ENCODE measurements around the gene R3HCC1L.

Gene R3HCC1L

DNA sequence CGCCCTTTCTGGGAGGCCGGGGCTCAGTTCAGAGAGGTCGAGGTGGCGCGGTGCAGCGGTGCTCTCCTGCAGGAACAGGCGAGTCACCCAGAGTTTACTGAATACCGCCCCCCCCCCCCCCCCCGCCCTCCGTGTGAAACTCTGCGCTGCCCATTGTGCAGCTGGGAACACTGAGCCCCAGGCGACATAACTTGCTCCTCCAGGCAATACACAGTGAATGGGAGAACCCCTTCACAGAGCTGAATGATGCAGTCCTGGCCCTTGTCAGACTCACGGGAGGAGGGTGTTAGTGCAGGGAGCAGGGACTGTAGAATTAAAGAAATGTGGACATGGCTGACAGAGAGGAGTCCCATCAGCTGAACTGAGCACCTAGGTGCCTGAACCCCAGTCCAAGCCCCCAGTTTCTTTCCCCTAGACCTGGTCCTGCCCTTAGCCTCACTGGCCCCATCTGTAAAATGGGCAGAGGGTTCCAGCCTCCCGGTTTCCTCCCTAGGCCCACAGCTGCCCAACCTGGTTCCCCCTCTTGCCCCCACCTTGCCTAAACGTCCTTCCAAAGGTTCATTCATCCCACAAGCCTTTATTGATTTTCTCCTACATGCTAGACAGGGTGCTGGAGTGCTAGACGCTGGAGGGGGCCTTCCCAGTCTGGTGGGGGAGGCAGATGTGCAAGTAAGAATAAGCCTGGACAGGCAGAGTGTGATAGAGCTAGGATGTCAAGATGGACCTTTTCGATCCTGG is 134.4 kb downstream of the R3HCC1L start:
- TF ChIP-seq POLR2A (IDR thresholded peaks at IDR 0.05; ENCODE audit: low read depth, low read length), result no peak
- peak; percentile 52 for DNase-seq (ENCODE audit: insufficient read length, low spot score)
- FAIRE-seq, result no peak

DNA sequence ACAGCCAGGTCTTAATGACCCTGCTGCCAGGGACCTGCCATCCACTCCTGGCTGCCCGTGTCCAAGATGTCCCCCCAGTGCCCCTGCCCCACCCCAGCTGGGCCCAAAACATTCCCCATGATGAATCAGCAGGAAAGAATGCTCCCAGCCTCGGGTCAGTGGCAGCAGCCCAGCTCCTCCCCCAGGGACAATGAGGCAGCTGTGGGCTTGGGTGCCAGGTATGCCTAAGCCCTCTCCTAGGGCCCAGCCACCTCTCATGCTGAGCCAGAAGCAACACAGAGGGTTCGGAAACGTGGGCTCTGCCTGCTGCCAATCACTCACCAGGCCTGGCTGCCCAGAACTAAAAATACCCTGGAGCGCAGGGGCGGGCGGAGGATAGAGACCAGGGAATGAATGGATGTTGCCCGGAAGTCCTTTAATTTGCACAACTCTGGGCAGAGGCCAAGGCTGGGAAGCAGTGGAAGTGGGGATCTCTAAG is 135.0 kb downstream of the R3HCC1L start:
- peak; percentile 25; the same call in 1 of the 2 replicates for TF ChIP-seq POLR2A (IDR thresholded peaks at IDR 0.05; ENCODE audit: low read depth, low read length)
- DNase-seq (ENCODE audit: insufficient read length, low spot score) (peak; percentile 99), FAIRE-seq (no peak)

DNA sequence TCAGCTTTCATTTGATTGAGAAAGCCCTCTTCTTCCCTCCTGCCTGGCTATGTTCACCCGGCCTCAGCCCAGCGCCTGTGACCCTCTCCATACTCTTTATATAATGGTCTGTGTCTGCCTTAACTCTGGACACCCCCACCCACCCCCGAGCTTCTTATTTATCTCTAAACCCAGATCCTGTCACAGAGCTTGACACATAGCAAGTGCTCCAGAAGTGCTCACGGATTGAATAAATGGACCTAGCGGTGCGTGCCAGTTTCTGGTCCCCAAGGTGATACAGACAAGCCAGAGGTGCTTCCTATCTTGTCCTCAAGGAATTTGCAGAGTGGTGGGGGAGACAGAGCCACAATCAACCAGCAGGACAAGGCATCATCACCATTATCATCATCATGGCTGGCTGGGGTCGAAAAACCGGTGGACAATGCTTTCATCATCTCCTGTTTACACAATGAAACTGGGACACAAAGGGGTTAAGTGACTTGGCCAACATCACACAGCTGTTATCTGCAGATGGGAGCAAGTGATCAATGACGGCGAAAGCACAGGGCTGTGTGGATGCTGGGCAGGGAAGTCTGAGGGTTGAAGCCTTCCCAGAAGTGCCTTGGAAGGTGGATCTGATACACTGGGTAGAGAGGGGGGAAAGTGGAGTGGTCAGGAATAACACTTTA is 135.8 kb downstream of the R3HCC1L start:
- TF ChIP-seq POLR2A (IDR thresholded peaks at IDR 0.05; ENCODE audit: low read depth, low read length), result no peak

DNA sequence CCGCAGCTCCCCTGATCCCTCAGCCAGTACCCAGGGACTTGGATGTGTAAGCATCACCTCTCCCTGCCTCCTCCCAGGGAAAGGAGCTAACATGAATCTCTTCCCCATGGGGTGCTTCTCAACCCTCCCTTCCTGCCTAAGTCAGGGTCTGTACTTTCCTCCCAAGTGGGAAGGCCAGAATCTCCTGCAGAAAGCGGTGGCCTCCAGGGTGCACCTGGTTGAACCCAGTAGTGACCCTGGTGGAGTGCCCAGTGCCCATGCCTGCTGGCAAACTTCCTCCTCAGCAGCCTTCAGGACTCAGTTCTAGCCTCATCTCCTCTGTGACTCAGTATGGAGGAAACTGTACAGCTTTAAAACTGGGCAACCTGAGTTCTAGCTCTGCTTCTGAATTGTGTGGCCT is 136.3 kb downstream of the R3HCC1L start:
- FAIRE-seq (no peak), DNase-seq (ENCODE audit: insufficient read length, low spot score) (no peak)
- TF ChIP-seq POLR2A (IDR thresholded peaks at IDR 0.05; ENCODE audit: low read depth, low read length), result no peak

More for the DNA sequence above, 135.8 kb downstream of the R3HCC1L start:
- FAIRE-seq, result no peak
- no peak for DNase-seq (ENCODE audit: insufficient read length, low spot score)

DNA sequence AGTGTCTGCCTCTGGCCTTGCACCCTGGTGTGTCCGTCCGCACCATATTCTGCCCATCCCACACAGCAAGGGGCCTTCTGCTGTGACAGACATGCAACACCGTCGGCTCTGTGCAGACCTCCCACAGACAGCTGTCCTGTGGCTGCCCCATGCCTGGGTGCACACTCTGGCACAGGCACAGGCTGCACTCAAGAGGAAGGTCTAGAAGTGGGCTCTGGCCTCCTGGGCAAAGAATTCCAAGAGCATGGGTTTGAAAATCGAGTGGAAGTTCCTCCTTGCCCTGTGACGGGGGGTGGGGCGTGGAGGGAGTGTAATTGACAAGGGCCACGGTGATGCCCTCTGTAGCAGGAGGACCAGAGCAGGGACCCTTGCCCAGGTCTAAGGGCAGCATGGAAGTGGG is 137.8 kb downstream of the R3HCC1L start:
- no peak for DNase-seq (ENCODE audit: insufficient read length, low spot score)
- FAIRE-seq, result no peak
- TF ChIP-seq POLR2A (IDR thresholded peaks at IDR 0.05; ENCODE audit: low read depth, low read length), result no peak

DNA sequence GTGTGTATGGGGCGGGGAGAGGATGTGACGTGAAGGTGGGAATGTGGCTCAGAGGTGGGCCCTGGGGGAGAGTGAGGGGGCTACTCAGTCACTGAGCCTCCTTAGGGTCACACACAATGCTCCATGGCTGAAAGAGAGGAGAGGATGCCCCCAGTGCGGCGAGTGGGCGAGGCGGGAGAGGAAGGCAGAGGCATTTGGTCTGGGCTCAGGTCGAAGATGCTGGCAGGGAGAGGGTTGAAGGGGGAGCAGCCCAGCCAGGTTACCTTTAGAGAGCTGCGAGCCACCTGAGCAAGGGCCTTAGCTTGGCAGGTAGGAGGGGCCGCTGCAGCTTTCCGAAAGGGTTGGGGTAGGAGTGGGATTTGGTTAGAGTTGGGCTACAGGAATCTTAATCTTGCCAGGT is 138.2 kb downstream of the R3HCC1L start:
- no peak for DNase-seq (ENCODE audit: insufficient read length, low spot score)
- no peak for FAIRE-seq
- TF ChIP-seq POLR2A (IDR thresholded peaks at IDR 0.05; ENCODE audit: low read depth, low read length), result no peak

DNA sequence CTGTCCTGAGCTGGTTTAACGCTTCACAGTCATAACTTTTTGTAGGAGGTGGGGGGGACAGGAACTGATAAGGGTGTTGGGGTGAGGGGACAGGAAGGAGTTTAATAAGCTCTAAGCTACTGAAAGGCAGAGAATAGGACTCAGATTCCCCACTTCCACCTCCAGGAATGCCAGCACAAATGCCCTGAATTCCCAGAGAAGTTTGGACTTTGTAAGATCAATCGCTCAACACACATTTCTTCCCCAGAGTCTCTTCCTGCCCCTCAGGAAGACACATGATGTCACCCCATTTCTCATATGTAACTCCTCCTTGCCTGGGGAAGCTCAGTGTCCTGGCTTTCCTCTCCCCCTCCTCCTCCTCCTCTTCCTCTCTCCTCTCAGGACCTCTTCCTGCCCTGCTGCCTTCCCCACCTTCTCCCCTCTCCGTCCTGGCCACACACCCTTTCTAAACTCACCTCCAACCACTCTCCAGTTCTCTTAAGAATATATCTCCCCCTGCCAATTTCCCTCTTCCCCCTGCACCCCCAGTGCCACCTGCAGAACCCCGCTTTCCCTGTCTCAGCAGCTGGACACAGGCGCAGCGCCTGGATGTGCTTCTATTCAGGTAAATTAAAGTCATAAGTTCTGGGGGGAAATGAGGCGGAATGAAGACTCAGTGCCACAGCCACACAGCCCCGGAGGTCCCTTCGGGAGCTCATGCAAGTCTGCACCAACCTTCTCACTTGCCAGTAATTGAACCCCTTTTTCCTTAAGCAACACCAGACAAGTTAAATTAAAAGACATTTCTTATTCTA is 138.8 kb downstream of the R3HCC1L start:
- DNase-seq (ENCODE audit: insufficient read length, low spot score) (no peak), FAIRE-seq (no peak)

DNA sequence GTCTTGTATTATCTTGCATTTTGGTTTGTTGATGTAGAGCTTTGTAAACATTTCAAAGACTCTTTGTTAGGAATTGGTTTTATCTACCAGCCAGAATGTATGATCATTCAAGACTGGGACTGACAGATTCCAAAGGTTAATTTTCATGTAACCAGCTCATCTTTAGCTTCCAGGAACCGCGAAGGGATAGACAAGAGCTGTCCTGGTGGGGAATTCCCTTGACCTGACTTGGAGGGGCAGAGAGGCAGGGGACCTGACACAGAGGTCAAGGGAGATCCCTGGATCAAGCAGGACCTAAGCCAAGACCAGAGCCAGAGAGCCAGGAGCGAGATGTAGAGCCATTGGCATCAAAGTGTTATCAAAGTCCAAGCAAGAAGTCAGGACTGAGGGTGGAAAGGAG is 140.1 kb downstream of the R3HCC1L start:
- TF ChIP-seq POLR2A (IDR thresholded peaks at IDR 0.05; ENCODE audit: low read depth, low read length), result no peak
- DNase-seq (ENCODE audit: insufficient read length, low spot score), result no peak
- FAIRE-seq, result no peak

More for the DNA sequence above, 138.8 kb downstream of the R3HCC1L start:
- no peak for TF ChIP-seq POLR2A (IDR thresholded peaks at IDR 0.05; ENCODE audit: low read depth, low read length)

DNA sequence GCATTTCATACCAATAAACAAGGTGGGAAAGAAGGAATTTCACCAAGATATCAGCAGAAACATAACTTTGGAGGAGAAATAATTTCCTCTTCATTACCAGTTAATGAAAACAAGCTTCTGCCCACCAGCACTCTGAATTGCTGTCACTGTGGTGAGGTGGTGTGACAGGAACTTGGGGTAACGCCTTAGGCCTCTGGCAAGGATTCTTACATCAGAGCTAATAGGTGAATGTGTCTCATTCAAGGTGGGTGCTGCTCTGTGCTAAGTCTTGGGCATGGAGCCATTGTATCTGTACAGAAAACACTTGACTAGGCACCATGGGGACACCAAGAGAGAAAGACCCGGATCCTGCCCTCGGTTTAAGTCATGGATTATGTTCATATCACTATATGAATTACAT is 141.9 kb downstream of the R3HCC1L start:
- DNase-seq (ENCODE audit: insufficient read length, low spot score), result no peak
- TF ChIP-seq POLR2A (IDR thresholded peaks at IDR 0.05; ENCODE audit: low read depth, low read length), result no peak
- FAIRE-seq, result no peak

DNA sequence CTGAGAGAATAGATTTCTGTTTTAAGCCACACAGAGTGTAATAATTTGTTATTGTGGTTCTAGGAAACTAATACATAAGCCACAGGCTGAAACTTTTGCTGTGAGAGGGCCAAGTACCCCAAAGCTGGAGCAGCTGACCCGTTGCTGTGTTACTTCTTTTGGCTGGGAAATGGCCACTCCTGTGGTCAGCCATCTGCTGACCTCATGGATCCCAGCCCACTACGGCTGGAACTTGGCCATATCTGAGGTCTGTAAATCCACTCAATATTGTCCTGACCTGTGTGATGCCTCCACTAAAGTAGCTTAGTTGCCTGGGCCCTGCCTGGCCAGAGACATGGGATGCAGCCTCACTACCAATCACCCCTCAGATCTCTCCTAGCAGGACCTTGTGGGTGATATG is 151.0 kb downstream of the R3HCC1L start:
- DNase-seq (ENCODE audit: insufficient read length, low spot score), result no peak
- no peak for TF ChIP-seq POLR2A (IDR thresholded peaks at IDR 0.05; ENCODE audit: low read depth, low read length)
- FAIRE-seq, result no peak

DNA sequence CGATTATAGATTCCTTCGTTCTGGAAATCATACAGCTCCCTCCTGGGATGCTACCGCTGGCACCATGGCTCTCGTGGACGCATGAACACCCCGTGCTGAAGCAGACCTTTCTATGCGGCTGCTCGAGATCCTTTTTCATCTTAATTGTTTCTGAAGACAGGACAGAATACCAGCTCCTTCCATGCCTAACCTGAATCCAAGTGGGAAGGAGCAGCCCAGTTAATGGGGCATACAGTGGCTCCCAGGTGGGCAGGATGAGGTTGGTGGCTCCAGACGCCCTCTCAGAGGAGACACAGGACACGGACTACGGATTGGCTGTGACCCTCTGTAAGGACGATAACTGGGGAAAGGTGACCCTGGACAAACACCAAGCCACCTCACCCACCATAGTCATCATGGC is 152.0 kb downstream of the R3HCC1L start:
- FAIRE-seq (no peak), DNase-seq (ENCODE audit: insufficient read length, low spot score) (no peak)
- no peak for TF ChIP-seq POLR2A (IDR thresholded peaks at IDR 0.05; ENCODE audit: low read depth, low read length)

DNA sequence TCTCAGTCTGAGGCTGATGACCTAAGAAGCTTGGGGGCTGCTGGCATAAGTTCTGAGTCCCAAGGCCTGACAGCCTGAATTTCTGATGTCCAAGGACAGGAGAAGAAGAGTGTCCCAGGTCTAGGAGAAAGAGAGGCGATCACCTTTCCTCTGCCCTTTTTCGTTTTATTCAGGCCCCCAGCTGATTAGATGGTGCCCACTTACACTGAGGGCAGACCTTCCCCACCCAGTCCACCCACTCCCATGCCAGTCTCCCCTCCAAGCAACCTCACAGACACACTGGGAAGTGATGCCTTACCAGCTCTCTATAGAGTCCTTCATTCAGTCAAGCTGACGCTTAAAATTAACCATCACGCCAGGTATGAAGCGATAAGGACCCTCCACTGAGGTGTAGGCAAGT is 152.9 kb downstream of the R3HCC1L start:
- TF ChIP-seq POLR2A (IDR thresholded peaks at IDR 0.05; ENCODE audit: low read depth, low read length), result no peak
- DNase-seq (ENCODE audit: insufficient read length, low spot score) (no peak), FAIRE-seq (no peak)

DNA sequence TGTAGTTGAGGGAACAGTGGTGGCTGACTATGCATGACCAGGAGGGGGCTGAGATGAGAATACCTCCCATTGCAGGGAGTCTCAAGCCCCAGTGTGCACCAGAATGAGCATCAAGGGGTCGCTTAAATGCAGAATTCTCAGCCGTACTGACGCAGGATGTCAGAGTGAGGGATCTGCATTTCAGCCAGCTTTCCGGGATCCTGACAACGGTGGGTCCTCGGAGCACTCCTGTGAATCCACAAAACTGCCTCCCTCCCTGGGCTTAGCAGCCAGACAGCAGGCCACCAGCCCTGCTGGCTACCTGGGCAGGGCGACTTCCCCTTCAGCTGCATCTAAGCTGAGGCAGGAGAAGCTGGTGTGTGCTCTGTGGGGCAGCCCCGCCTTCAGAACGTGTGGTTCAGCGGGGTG is 155.3 kb downstream of the R3HCC1L start:
- TF ChIP-seq POLR2A (IDR thresholded peaks at IDR 0.05; ENCODE audit: low read depth, low read length), result no peak
- FAIRE-seq (no peak), DNase-seq (ENCODE audit: insufficient read length, low spot score) (no peak)

DNA sequence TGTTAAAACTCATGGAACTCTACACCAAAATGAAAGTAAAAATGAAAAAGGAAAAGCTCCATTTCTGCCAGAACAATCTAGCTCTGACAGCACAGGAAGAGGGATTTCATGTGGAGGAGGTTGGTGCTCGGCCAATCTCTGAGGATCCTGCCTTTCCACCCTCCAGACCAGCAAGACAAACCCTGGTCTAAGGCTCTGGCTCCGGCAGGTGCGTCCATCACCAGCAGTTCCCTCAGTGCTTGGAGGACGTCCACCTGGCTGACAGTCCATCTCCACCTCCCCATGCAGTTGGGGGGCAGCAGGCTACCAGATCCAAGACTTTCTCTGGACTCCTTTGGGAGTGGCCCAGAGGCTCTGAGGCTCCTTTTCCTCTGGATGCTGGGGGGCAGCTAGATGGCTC is 158.5 kb downstream of the R3HCC1L start:
- no peak for TF ChIP-seq POLR2A (IDR thresholded peaks at IDR 0.05; ENCODE audit: low read depth, low read length)

More for the DNA sequence above, 158.5 kb downstream of the R3HCC1L start:
- no peak for FAIRE-seq
- DNase-seq (ENCODE audit: insufficient read length, low spot score), result no peak

All from H54 (cell line).